ENCODE results near the gene NEK7.
"Not testable (repeated sequence)": the region's sequence is repeated elsewhere in the genome, so short reads cannot be mapped to it uniquely, and the experiment has no call there.

The NEK7 gene

GRCh38 chr1:198171667-198172540 lies 15.1 kb downstream of the NEK7 start:
- DNase-seq (ENCODE audit: low read depth in 2 of 2), result no peak

GRCh38 chr1:198173832-198174231 lies 17.0 kb downstream of the NEK7 start:
- no peak for DNase-seq (ENCODE audit: low read depth in 2 of 2)

DNA sequence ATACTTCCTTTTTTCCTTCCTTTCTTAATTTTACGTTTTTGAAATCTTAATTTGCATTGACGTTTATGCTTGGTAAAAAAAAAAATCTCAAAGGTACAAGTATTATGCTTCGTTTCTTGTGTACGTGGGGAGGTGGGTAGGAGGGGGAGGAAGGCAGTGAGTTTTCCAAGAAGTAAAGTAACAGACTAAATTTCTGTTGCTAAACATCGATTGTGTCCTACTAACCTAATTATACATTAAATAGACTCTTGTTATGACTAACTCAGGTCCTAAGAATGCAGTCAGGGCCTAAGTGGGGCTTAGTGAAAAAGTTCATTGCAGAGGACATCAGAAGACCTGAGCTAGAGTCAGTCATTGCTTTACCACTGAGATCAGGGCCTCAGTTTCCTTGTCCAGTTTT lies 17.5 kb downstream of the NEK7 start:
- DNase-seq (ENCODE audit: low read depth in 2 of 2), result no peak

- DNase-seq (ENCODE audit: low read depth in 2 of 2), result no peak
These were observed 18.8 kb downstream of the NEK7 start for GRCh38 chr1:198175423-198176170.

GRCh38 chr1:198176179-198176578 lies 19.4 kb downstream of the NEK7 start:
- no peak for DNase-seq (ENCODE audit: low read depth in 2 of 2)

GRCh38 chr1:198177546-198177945 lies 20.7 kb downstream of the NEK7 start:
- DNase-seq (ENCODE audit: low read depth in 2 of 2), result no peak

- no peak for DNase-seq (ENCODE audit: low read depth in 2 of 2)
These were observed 21.8 kb downstream of the NEK7 start for GRCh38 chr1:198178615-198179014.

DNA sequence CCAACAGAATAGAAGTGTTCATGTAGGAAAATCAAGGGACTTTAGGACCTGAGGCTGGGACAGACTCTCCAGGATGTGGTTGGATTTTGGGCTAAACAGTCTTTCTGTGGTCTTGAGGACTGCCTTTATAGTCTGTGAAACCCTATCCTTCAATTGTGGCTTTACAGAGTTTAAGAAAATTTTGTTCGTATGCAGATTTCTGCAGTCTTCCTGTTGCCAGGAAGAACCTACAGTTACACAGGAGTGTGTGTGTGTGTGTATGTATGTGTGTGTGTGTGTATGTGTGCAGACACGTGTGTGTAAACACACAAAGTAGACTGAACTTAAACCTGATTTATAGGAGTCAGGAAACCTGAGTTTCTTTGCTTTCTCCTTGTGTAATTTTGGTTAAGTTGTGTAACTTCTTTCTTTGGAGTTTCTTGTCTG lies 22.8 kb downstream of the NEK7 start:
- no peak for DNase-seq (ENCODE audit: low read depth in 2 of 2)

DNA sequence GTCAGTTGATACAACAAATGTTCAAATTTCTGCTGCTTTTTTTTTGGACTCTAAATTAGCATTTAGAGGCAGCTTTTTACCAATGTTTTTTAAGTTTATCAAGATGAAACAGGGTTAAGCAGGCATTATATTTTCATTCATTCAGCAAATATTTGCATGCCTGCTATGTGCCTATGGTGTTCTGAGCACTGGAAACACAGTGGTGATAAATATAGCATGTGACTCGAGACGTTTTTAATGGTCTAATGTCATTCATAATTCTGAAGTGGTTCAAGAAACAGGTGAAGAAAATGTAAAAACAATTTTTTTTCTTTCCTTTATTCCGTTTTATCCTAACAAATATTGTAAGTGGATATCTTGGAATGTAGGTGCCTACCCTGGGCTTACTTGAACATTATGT lies 26.8 kb downstream of the NEK7 start:
- DNase-seq (ENCODE audit: low read depth in 2 of 2), result no peak

DNA sequence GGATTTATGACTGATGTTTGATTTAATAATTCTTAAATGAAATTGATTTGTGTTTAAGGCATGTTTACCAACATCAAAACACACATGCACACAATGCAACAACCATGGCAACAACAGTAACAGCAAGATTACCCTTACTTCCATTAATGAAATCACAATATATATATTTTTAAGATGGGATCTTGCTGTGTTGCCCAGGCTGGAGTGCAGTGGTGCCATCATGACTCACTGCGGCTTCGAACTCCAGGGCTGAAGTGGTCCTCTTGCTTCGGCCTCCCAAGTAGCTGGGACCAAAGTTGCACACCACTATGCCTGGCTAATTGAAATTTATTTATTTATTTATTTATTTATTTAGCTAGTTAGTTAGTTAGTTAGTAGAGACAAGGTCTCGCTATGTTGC lies 27.7 kb downstream of the NEK7 start:
- DNase-seq (ENCODE audit: low read depth in 2 of 2), result no peak

DNA sequence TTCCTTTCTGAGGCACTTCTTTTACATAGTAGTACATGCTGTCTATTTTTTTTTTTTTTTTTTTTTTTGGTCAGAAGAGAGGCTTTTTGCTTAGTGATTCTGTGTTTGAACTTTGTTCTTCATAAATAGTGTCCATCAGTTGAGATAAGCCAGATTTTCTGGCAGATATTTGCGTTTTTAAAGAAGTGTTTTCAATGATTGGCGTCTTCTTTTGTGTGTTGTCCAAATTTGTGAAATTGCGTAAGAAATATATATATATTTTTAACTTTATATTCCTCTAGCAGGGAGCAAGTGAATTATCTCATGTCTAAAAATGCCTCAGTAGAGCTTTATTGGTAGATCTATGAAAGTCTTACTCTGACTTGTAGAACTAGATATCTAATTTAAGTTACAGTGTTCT lies 28.3 kb downstream of the NEK7 start:
- DNase-seq (ENCODE audit: low read depth in 2 of 2), result no peak

DNA sequence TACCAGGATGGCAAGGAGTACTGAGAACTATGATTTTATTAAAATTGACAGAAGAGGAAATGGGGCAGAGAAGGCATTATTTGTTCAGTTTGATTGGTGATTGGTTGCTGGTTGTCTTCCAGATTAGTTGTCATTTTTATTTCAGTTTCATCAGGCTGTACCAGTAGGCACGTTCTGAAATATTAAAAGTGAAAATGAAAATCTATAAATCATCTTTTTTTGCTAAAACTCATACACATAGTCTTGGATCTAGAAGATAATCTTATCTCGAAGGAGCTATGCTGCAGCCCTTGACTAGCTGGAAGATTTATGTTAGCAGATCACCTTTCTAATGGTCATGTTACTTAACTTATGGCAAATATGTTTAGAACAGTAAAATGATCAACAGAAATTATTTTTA lies 29.0 kb downstream of the NEK7 start:
- no peak for DNase-seq (ENCODE audit: low read depth in 2 of 2)

- no peak for DNase-seq (ENCODE audit: low read depth in 2 of 2)
These were observed 30.2 kb downstream of the NEK7 start for GRCh38 chr1:198186916-198187580.

GRCh38 chr1:198187973-198188588 lies 31.3 kb downstream of the NEK7 start:
- no peak for DNase-seq (ENCODE audit: low read depth in 2 of 2)

GRCh38 chr1:198191117-198191516 lies 34.3 kb downstream of the NEK7 start:
- DNase-seq (ENCODE audit: low read depth in 2 of 2), result no peak

- not testable (repeated sequence) for DNase-seq (ENCODE audit: low read depth in 2 of 2)
These were observed 37.1 kb downstream of the NEK7 start for GRCh38 chr1:198193871-198194270.

DNA sequence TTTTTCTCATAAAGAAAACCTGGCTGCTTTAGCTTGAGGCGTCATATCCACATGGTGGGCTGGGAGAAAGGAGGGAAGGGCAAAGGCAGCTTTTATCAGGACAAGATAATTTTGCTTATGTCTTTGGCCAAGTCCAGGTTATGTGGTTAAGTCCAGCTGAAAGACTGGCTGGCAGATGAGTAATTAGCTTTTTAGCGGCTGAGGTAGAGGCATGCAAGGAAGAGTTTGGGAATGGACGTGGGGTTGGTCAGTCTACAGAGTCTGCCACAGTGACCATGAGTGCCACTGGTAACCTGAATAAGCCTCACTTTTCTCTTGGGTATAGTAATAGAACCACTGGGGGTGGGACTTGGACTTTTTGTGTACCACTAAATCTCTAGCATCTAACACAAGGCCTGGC lies 39.8 kb downstream of the NEK7 start:
- no peak for DNase-seq (ENCODE audit: low read depth in 2 of 2)

DNA sequence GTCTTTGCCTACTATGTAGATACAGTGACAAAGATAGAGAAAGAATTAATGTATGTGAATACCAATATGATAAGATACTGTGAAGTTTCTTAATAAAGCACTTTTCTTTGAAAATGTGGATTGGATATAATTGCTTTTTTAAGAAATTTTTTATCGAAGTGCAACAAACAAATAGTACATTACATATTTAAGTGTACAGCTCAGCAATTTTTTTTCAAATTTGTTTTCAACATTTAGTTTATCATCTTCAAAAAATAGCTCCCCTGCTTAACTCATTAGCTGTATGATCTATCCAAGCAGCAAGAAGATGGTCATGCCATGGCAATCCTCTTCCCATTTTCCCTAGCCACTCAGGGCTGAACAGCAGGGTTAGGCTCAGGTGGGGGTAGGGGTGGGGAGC lies 40.5 kb downstream of the NEK7 start:
- DNase-seq (ENCODE audit: low read depth in 2 of 2), result no peak

- DNase-seq (ENCODE audit: low read depth in 2 of 2), result no peak
These were observed 42.3 kb downstream of the NEK7 start for GRCh38 chr1:198199105-198199504.

GRCh38 chr1:198201956-198202784 lies 45.4 kb downstream of the NEK7 start:
- DNase-seq (ENCODE audit: low read depth in 2 of 2), result no peak

GRCh38 chr1:198203434-198203833 lies 46.6 kb downstream of the NEK7 start:
- no peak for DNase-seq (ENCODE audit: low read depth in 2 of 2)
